NCI-H2171 (cell line): ENCODE data around the gene LAT.
A peak's percentile ranks its signal among the peaks of the same experiment; 100 is the strongest.

Experiments
- DNase-seq: peaks from one replicate; lab custom pipeline; 2025; lab: John Stamatoyannopoulos, UW

LAT gene

DNA sequence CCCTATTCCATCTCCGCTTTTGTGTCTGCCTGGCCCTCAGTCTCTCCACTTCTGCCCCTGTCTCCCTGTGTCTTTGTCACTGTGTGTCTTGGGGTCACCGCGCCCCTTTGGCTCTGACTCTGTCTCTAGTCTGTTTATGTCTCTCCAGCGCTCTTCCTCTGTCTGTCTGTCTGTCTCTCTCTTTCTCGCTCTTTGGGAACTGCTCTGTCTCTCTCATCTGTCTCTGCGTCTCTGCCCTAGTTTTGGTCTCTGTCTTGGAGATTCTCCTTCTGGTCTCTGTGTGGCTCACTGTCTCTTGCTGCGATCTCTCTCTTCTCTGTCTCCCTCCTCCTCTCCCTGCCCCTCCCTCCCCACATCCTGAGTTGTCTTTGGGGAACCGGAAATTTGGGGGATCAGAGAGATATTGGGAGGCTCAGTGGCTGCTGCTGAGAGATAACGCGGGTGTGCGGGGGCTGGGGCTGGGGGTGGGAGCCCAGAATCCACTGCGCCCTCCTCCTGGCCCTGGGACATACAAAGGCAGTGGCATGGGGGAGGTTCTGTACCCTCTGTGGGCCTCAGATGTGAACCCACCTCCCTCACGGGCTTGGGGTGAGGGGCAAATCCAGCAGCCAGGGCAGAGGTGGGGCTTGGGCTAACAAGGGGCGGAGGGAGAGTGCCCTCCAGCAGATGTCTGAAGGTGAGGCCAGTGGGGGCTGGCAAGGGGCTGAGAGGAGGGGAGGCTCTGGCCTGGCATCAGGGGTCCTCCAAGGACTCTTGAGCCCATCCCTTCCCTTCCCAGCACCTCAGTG is 24.4 kb downstream of the LAT start:
- DNase-seq: no peak

GRCh38 chr16:29009838-29010166 is 24.9 kb downstream of the LAT start:
- DNase-seq: no peak

DNA sequence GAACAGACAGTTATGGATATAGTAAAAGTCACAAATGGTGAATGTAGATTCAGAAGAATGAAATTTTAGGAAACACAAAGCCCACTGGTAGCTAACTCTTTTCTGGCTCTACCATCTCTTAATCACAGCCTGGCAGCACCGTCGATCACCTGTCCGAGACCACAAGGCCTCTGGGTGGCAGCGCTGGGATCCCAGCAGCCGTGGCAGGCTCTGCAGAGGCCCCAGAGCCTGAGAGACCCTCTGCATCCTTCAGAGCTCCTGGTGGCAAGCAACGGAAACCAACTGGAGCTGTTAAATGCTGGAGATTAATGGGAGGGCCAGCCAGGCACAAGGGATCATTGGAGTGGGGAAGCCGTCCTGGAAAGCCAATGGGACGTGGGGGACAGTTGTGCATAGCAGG is 26.3 kb downstream of the LAT start:
- DNase-seq: no peak

DNA sequence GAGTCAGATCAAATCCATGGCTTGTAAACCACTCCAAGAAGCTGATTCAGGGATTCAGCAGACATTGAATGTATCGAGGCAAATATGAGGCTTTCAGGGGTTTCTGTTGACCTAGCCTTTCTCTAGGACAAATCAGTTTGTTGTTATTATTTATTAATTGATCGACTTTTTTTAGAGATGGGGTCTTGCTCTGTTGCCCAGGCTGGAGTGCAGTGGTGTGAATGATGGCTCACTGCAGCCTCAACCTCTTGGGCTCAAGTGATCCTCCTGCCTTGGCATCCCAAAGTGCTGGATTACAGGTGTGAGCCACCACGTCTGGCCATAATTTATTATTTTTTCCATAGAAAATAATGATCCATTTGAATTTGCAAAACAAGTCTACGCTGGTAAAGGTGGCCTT is 27.0 kb downstream of the LAT start:
- DNase-seq: no peak

DNA sequence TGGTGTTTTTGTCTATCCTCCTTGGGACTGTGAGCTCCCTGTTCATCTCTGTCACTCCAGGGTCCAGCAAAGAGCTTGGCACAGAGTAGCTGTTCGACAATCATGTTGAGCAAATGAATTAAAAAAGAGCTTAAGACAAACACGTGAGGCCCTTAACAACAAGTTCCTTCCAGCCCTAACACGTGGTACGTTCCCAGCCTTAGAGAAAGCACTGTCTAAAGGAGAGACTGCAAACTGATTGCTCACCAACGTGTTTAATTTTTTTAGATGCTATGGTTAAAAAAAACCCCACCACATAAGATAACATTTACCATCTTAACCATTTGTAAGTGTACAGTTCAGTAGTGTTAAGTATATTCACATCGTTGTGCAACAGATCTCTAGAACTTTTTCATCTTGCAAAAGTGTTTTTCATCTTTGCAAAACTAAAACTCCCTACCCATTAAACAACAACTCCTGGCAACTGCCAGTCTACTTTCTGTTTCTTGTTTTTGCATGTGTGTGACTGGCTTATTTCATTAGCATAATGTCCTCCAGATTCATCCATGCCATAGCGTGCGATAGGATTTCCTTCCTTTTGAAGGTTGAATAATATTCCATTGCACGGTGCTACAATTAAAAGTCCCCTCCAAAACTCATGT is 28.2 kb downstream of the LAT start:
- no peak for DNase-seq

DNA sequence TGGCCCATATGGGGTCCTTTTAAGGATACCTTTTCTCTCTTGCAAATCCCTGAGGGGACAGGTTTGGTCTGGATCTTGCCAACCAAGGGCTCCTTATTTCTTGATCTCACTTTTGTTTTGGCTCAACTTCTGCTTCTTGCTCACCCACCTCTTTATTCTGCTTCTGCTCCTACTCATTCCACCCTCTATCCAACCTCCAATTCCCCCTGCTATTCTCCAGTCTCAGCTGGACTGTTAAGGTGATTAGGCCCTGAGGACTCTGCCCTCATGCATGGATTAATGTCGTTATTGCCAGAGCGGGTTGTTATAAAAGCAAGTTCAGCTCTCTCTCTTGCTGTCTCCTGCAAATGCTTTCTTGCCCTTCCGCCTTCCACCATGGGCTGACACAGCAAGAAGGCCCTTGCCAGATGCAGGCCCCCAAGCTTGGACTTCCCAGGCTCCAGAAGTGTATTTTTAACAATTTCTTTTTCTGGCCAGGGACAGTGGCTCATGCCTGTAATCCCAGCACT is 29.8 kb downstream of the LAT start:
- DNase-seq: no peak

- DNase-seq: no peak
Observed at GRCh38 chr16:29022196-29022595, 37.3 kb downstream of the LAT start.

- DNase-seq: no peak
Observed at GRCh38 chr16:29023279-29024277, 38.7 kb downstream of the LAT start.

DNA sequence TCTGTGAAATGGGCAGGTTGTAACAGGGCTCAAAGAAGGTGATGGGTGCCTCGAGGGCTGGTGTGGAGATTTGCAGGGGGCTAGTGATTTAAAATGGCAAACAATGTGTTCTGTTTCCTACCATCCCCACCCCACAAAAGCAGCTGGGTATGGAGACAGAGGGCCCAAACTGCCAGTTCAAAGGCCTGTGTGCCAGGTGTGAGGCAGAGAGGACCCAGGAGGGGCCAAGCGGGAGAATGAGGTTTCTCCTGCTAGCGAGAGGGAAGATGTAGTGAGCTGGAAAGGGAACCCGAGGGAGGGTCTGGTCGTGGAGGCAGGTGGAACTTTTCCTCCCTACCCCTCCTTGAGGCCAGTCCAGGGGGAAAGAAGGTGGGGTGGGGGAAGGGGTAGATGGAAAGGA is 39.4 kb downstream of the LAT start:
- no peak for DNase-seq

DNA sequence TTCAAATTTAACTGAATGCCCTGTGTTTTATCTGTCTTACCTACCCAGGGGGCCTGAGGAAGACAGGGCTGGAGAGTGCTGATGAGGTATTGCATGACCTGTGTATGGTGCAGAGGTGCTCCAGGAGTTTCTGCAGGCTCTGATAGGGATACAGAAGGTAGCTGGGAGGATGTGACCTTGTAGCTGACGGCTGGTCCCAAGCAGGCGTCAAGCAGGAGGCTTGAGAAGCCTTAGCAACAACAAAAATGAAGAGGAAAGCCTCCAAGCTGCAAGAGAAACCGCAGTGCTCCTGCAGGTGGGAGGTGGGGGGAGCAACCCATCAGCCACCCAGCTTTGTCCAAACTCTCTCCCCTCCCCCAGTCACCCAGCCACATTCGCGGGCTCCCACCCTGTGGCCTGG is 40.4 kb downstream of the LAT start:
- DNase-seq: no peak

GRCh38 chr16:29025735-29026134 is 40.9 kb downstream of the LAT start:
- no peak for DNase-seq

GRCh38 chr16:29028457-29029167 is 43.8 kb downstream of the LAT start:
- no peak for DNase-seq

DNA sequence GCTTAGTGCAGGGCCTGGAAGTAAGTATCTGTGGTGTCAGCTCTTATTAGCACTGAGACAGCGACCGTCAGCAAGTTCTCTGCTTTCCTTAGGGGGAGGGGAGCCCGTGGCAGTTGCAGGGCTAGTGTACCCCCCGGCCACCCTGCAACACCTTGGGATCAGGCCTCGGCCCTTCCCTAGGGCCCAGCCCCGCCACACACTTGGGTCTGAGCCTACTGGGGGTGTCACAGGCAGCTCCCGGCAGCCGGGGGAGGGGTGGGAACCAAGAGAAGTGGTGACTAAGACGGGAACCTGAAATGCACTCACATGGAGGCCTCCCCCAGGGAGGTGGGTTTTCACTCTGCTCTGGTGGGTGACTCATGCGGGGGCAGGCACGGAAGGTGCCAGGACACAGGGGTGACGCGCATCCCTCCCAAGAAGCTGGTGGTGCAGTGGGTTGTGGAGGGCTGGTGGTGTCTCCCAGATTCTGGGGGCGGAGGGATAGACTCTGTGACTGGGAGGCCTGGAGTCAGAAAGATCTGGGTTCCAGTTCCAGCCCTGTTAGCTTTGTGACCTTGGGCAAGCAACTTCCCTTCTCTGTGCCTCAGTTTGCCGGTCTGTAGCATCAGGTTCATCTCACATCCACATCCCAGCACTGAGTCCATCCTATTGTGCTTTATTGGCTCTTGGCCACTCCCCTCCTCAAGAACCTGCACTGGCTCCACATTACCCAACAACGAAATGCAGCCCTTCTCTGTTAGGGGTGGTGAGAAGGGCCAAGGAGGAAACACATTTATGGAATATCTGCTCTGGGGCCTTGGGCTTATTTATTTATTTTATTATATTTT is 44.5 kb downstream of the LAT start:
- peak; percentile 50 for DNase-seq

- peak; percentile 21 for DNase-seq
Observed at GRCh38 chr16:29030086-29030840, 45.4 kb downstream of the LAT start.
